HepG2 (cell line): Measurements from ENCODE around the gene PGAP3. TPM values are rescaled to one million over a fixed set of nuclear protein-coding genes. Genes with fewer than 3 reads are reported as not detected.

Experiments used
- ATF7-NPFF ChIP-seq: sonication (generic); formaldehyde crosslinking; IDR thresholded peaks from 2 replicates; pipeline ENCODE4 v1.8.1; 2023; ENCODE audit warnings: mild to moderate bottlenecking, low read depth, missing genetic modification reagents, moderate library complexity
- CHCHD3 ChIP-seq: sonication (generic); formaldehyde crosslinking; IDR thresholded peaks from 2 replicates; pipeline ENCODE4 v1.8.0; 2022; ENCODE audit warnings: mild to moderate bottlenecking, missing genetic modification reagents, moderate library complexity
- CSRNP1 ChIP-seq: sonication (generic); formaldehyde crosslinking; IDR thresholded peaks from 2 replicates; pipeline ENCODE4 v1.8.1; 2023; ENCODE audit warnings: mild to moderate bottlenecking, missing genetic modification reagents
- HMGA1 ChIP-seq: sonication (generic); formaldehyde crosslinking; conservative IDR thresholded peaks from 2 replicates; pipeline ENCODE4 v1.4.0; 2020; ENCODE audit warnings: missing genetic modification reagents
- XBP1 ChIP-seq: sonication (generic); formaldehyde crosslinking; IDR thresholded peaks from 2 replicates; pipeline ENCODE4 v1.5.0; 2020; ENCODE audit warnings: missing genetic modification reagents
- ZNF235 ChIP-seq: sonication (generic); formaldehyde crosslinking; IDR thresholded peaks from 2 replicates; pipeline ENCODE4 v1.8.1; 2023; ENCODE audit warnings: mild to moderate bottlenecking, missing genetic modification reagents, borderline replicate concordance
- ZNF260 ChIP-seq: sonication (generic); formaldehyde crosslinking; IDR thresholded peaks from 2 replicates; pipeline ENCODE4 v1.4.0; 2020; ENCODE audit warnings: missing genetic modification reagents, low read depth, mild to moderate bottlenecking, borderline replicate concordance
- ZNF407 ChIP-seq: sonication (generic); formaldehyde crosslinking; IDR thresholded peaks from one replicate; pipeline ENCODE4 v1.5.1; 2020; ENCODE audit warnings: mild to moderate bottlenecking, missing genetic modification reagents; ENCODE audit errors: not compliant biosample characterization
- ZNF460 ChIP-seq: sonication (generic); formaldehyde crosslinking; IDR thresholded peaks from 2 replicates; pipeline ENCODE4 v1.5.1; 2020; ENCODE audit warnings: missing genetic modification reagents, mild to moderate bottlenecking, borderline replicate concordance
- ZNF609 ChIP-seq: sonication (generic); formaldehyde crosslinking; IDR thresholded peaks from 2 replicates; pipeline ENCODE4 v1.4.0; 2020; ENCODE audit warnings: mild to moderate bottlenecking, missing genetic modification reagents, borderline replicate concordance
- ZNF678 ChIP-seq: sonication (generic); formaldehyde crosslinking; IDR thresholded peaks from 2 replicates; pipeline ENCODE4 v1.4.0; 2020; ENCODE audit warnings: mild to moderate bottlenecking, missing genetic modification reagents
- ZSCAN12 ChIP-seq: sonication (generic); formaldehyde crosslinking; IDR thresholded peaks from 2 replicates; pipeline ENCODE4 v1.9.0; 2021; ENCODE audit warnings: mild to moderate bottlenecking, missing genetic modification reagents
- polyA plus RNA-seq, 8 experiments: library from polyadenylated mRNA; depleted of rRNA in 3 of 8; stranded (reverse) in 7 of 8; unstranded in 1 of 8; fragments of >200 nt; fragmentation: Illumina TruSeq in 4 of 8; extraction: Trizol in 4 of 8; gene quantifications; 2 replicates each; pipeline versions ENCODE4 v1.2.1 to v1.2.3, GENCODE V29; 2011 to 2016; ENCODE audit warnings: low read depth in 4 of 8, missing spikeins in 1 of 8, mixed read lengths in 1 of 8; ENCODE audit not compliant: insufficient read depth in 1 of 8
- total RNA-seq, 5 experiments: library from RNA; depleted of rRNA; stranded (reverse); fragments of >200 nt; fragmentation: Illumina TruSeq; extraction: Trizol; gene quantifications; 2 replicates each; pipeline ENCODE4 v1.2.3, GENCODE V29; 2016; ENCODE audit warnings: low read depth in 1 of 5

The PGAP3 gene
- total and polyA plus RNA-seq, 2 of the 13 experiments (the other 11 are each of a cell fraction or from before 2014, with no cell fraction given): 11.9 to 14.6 TPM

GRCh38 chr17:39667945-39668924 lies 19.6 kb downstream of the PGAP3 start, which contains the start of gene PNMT (continued):
- TF ChIP-seq ZNF678 (CRISPR knock-in tag) (0 out of 2 replicates have a peak, but pooled peaks have one; percentile 25), ZNF260 (CRISPR knock-in tag) (no peak), ATF7-NPFF (CRISPR knock-in tag) (peak; percentile 92), CSRNP1 (CRISPR knock-in tag) (no peak; the same call in 1 of the 2 replicates), HMGA1 (CRISPR knock-in tag) (no peak), ZNF609 (CRISPR knock-in tag) (0 out of 2 replicates have a peak, but pooled peaks have one; percentile 42), XBP1 (CRISPR knock-in tag) (no peak), CHCHD3 (CRISPR knock-in tag) (0 out of 2 replicates have a peak, but pooled peaks have one; percentile 33), ZSCAN12 (no peak), ZNF460 (CRISPR knock-in tag) (no peak), ZNF407 (CRISPR knock-in tag) (peak; percentile 73), ZNF235 (0 out of 2 replicates have a peak, but pooled peaks have one; percentile 25)
